ENCODE data around the gene SNAPC2. TPM values are rescaled to one million over a fixed set of nuclear protein-coding genes. Genes with fewer than 3 reads are reported as not detected.

Gene SNAPC2
- total and polyA plus RNA-seq, 7 donors: 11.6 to 31.2 (median 20.3) TPM

DNA sequence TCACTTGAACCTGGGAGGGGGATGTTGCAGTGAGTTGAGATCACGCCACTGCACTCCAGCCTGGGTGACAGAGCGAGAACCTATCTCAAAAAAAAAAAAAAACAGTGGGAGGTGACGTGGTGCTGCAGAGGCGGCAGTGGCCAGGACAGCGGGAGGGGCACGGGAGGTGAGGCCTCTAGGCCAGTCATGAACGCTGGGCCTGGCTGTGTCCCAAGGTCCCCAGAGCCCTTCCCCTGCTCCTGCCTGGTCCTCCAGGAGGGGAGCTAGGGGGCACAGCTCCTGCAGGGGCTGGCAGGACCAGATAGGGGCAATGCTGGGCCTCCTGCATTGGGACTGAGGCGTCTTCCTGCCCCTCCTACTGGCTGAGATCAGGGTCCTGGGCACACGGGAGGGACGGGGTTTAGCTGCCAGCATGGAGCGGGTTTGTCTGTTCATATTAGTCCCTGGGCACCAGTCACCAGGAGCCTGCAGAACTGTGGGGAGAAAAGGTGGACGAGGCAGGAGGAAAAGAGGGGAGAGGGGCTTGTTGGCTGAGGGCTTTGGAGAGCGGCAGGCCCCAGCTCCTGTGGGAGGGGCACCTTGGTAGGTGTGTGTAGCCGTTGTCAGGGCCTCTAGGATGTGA lies 11.9 kb upstream of the SNAPC2 start:
- no peak for DNase-seq
- intact Hi-C loops (cut with DNase I): no loop called here
- no peak overlapping the region for H3K4me3 ChIP-seq
- H3K4me1 ChIP-seq: peaks cover 0 to 38% (median 36%) of the 10 kb centered on the region in 4 donors
- TF ChIP-seq, protein P1, sequence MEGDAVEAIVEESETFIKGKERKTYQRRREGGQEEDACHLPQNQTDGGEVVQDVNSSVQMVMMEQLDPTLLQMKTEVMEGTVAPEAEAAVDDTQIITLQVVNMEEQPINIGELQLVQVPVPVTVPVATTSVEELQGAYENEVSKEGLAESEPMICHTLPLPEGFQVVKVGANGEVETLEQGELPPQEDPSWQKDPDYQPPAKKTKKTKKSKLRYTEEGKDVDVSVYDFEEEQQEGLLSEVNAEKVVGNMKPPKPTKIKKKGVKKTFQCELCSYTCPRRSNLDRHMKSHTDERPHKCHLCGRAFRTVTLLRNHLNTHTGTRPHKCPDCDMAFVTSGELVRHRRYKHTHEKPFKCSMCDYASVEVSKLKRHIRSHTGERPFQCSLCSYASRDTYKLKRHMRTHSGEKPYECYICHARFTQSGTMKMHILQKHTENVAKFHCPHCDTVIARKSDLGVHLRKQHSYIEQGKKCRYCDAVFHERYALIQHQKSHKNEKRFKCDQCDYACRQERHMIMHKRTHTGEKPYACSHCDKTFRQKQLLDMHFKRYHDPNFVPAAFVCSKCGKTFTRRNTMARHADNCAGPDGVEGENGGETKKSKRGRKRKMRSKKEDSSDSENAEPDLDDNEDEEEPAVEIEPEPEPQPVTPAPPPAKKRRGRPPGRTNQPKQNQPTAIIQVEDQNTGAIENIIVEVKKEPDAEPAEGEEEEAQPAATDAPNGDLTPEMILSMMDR (IDR thresholded peaks at IDR 0.05): no peak
- TF ChIP-seq POLR2A (IDR thresholded peaks at IDR 0.05) (no peak), POLR2AphosphoS5 (IDR thresholded peaks at IDR 0.05) (no peak), EP300 (IDR thresholded peaks at IDR 0.05) (no peak)
- WGBS, 2 donors: 84 to 85% methylated on average over 14 of the region's 14 CpGs
- H3K36me3 ChIP-seq: peaks cover 35 to 65% (median 46%) of the 10 kb centered on the region in 4 donors
- no peaks in the 10 kb centered on the region for H3K9me3 ChIP-seq
- no peaks in the 10 kb centered on the region for H3K27me3 ChIP-seq
- no peak overlapping the region for H3K27ac ChIP-seq

DNA sequence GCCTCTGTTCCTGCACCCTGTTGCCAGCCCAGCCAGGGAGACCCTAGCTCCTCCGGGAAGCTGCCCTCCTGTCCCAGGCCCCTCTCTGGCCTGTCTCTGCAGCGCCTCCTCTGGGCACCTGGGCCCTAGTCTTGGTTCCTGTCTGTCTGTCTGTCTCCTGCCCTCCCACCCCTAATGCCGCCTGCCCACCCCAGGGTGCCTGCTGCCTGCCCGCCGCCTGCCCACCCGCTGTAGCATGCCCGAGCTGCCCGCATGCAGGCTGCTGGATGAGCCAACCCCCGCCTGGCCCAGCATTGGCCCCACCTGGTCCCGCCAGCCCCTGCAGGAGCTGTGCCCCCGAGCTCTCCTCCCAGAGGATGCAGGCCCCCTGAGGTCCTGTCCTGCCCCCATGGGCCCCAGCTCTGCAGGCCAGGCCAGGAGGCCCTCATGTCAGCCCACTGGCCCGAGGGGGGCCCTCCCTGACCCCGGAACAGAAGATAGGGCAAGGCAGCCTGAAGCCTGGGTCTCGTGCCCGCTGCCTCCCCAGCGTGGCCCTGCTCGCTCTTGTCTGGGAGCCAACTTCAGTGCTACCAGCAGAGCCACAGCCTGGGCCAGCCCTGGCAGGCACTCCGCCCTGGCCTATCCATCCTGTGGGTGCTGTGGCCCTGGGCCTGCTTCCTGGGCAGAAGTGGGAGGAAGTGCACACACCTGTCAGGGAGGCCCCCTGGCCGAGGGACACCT lies 11.2 kb upstream of the SNAPC2 start:
- Histone ChIP-seq H3K4me3 (no peak overlapping the region), H3K9me3 (no peaks in the 10 kb centered on the region), H3K27me3 (peaks cover 0 to under 1% (median 0%) of the 10 kb centered on the region in 3 donors), H3K4me1 (peaks cover 0 to 38% (median 36%) of the 10 kb centered on the region in 4 donors), H3K36me3 (peaks cover 35 to 69% (median 46%) of the 10 kb centered on the region in 4 donors), H3K27ac (no peak overlapping the region)
- DNase-seq: no peak
- no peak for TF ChIP-seq POLR2A (IDR thresholded peaks at IDR 0.05)
- TF ChIP-seq, protein P1 (IDR thresholded peaks at IDR 0.05): no peak
- TF ChIP-seq EP300 (IDR thresholded peaks at IDR 0.05): no peak
- TF ChIP-seq POLR2AphosphoS5 (IDR thresholded peaks at IDR 0.05): no peak
- WGBS, 2 donors: 89 to 95% methylated on average over 19 of the region's 19 CpGs
- intact Hi-C loops (cut with DNase I): no loop called here

DNA sequence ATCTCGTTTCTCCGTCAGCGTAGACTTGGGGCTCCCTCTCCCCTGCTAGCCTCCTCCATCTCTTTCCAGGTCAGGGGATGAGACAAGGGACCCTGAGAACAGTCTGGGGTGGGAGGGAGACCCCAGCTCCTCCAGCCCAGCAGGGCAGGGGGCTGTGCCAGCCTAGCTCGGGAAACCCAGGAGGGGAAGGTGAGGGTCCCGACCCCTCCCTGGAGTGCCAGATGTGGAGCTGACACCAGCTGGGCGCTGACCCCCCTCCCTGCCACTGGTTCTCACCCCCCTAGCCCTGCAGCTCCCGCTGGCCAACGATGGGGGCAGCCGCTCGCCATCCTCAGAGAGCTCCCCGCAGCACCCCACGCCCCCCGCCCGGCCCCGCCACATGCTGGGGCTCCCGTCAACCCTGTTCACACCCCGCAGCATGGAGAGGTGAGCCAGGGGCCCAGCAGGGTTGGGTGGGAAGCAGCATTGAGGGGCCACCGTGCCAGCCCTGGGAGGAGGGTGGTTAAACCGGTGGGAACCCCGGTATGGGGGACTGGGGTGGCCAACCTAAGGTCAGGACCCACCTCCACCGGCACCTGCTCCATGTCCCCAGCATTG lies 10.6 kb upstream of the SNAPC2 start:
- WGBS, 2 donors: 91 to 94% methylated on average over 21 of the region's 21 CpGs
- no peak for DNase-seq
- intact Hi-C loops (cut with DNase I): no loop called here

DNA sequence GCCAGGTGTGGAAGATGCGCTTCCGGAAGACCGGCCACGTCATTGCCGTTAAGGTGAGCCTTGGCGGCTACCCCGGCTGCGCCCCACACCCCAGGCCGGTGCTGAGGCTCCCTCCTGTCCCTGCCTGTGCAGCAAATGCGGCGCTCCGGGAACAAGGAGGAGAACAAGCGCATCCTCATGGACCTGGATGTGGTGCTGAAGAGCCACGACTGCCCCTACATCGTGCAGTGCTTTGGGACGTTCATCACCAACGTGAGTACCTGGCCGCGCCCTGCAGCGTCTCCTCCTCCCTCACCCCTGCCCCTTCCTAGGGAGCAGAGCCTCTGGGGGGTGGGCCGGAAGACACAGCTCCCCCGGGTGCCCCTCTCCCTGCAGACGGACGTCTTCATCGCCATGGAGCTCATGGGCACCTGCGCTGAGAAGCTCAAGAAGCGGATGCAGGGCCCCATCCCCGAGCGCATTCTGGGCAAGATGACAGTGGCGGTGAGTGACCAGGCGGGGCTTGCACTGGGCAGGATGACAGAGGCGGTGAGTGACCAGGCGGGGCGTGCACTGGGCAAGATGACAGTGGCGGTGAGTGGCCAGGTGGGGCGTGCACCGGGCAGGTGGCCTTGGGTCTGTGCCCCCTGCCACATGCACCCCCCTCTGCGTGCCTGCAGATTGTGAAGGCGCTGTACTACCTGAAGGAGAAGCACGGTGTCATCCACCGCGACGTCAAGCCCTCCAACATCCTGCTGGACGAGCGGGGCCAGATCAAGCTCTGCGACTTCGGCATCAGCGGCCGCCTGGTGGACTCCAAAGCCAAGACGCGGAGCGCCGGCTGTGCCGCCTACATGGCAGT lies 9.6 kb upstream of the SNAPC2 start:
- Histone ChIP-seq H3K27ac (no peak overlapping the region), H3K4me1 (peaks cover 0 to 24% (median 23%) of the 10 kb centered on the region in 4 donors), H3K27me3 (peaks cover 5 to 15% (median 11%) of the 10 kb centered on the region in 3 donors), H3K36me3 (peaks cover 35 to 69% (median 46%) of the 10 kb centered on the region in 4 donors), H3K9me3 (no peaks in the 10 kb centered on the region), H3K4me3 (no peak overlapping the region)
- TF ChIP-seq EP300 (IDR thresholded peaks at IDR 0.05): no peak
- TF ChIP-seq, protein P1 (IDR thresholded peaks at IDR 0.05): no peak
- no peak for TF ChIP-seq POLR2AphosphoS5 (IDR thresholded peaks at IDR 0.05)
- TF ChIP-seq POLR2A (IDR thresholded peaks at IDR 0.05): no peak
- intact Hi-C loops (cut with DNase I): no loop called here
- DNase-seq: no peak
- 92 to 95% methylated on average over 54 of the region's 54 CpGs for WGBS, 2 donors

More for the DNA sequence above, 10.6 kb upstream of the SNAPC2 start:
- H3K27ac ChIP-seq: no peak overlapping the region
- no peak for TF ChIP-seq EP300 (IDR thresholded peaks at IDR 0.05)
- TF ChIP-seq, protein P1 (IDR thresholded peaks at IDR 0.05): no peak
- H3K9me3 ChIP-seq: no peaks in the 10 kb centered on the region
- H3K36me3 ChIP-seq: peaks cover 35 to 69% (median 46%) of the 10 kb centered on the region in 4 donors
- peaks cover 0 to 33% (median 32%) of the 10 kb centered on the region in 4 donors for H3K4me1 ChIP-seq
- no peak overlapping the region for H3K4me3 ChIP-seq
- H3K27me3 ChIP-seq: peaks cover 0 to 7% (median 1%) of the 10 kb centered on the region in 3 donors
